CD4-positive, alpha-beta T cell treated with Interleukin-17A for 1 hour (primary cell): Measurements from ENCODE around the gene CLCN1.

Experiments
- DNase-seq: peaks from one replicate; pipeline ENCODE4 v3.0.0-alpha.2; 2020

Gene CLCN1

DNA sequence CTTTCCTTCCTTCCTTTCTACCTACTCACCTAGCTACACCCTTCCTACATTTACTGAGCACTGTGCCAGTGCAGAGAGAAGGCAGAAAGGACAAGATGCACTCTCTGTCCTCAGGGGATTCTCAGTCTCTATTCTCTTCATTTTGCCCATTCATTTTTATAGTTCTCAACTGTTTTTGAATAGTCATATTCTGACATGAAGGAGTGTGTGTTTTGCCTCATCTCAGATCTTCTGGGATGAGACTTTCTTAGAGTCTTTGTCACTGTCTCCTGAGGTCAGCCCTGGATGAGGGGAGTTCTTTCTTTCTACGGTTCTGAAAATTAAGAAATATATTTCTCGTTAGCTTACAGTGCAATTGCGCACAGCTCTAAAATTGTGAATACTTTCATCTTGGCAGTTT is 21.3 kb downstream of the CLCN1 start:
- no peak for DNase-seq

GRCh38 chr7:143341842-143342241 is 25.9 kb downstream of the CLCN1 start:
- no peak for DNase-seq

DNA sequence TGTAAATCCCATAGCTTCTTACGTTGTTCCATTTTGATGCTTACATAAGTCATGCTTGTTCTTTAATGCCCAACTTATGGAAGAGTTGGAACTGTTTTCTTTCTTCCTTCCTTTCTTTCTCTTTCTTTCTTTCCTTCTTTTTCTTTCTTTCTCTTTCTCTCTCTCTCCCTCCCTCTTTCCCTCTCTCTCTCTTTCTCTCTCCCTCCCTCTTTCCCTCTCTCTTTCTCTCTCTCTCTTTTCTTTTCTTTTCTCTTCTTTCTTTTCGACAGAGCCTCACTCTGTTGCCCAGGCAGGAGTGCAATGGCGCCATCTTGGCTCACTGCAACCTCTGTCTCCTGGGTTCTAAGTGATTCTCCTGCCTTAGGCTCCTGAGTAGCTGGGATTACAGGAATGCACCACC is 27.7 kb downstream of the CLCN1 start:
- DNase-seq: no peak

DNA sequence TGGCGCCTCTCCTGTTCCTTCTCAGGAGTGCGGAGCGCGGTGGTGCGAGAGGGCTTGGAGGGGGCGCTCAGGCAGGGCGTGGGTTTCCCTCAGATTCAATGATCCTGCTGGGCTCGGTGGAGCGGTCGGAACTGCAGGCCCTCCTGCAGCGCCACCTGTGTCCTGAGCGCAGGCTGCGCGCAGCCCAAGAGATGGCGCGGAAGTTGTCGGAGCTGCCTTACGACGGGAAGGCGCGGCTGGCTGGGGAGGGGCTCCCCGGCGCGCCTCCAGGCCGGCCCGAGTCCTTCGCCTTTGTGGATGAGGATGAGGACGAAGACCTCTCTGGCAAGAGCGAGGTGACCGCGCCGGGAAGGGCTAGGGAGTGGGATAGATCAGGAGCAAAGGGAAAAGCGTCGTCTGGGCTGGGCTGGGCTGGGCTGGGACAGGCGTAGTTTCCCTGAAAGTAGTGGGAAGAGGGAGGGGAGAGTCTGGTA is 29.6 kb downstream of the CLCN1 start:
- peak; percentile 68 for DNase-seq

GRCh38 chr7:143346018-143346417 is 30.1 kb downstream of the CLCN1 start:
- DNase-seq: no peak

DNA sequence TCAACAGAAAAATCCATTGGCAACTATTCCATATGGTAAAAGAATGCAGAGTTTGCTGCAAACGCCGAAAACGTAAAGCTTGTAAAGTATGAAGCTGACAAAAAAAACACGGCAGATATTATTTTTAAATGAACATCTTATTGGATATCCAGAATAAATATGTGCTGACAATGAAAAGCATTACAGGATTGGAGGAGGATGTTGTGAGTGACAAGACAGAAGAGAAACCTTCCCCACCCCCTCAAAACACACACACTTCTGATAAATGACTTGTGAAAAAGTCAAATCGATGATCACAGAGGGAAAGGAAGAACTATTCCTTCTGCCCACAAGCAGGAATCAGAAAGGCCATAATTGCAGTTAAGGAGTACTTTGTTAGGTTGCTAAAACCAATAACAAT is 32.0 kb downstream of the CLCN1 start:
- no peak for DNase-seq

- no peak for DNase-seq
These were observed 35.1 kb downstream of the CLCN1 start for GRCh38 chr7:143351060-143351459.

- DNase-seq: no peak
These were observed 35.7 kb downstream of the CLCN1 start for GRCh38 chr7:143351574-143351973.

DNA sequence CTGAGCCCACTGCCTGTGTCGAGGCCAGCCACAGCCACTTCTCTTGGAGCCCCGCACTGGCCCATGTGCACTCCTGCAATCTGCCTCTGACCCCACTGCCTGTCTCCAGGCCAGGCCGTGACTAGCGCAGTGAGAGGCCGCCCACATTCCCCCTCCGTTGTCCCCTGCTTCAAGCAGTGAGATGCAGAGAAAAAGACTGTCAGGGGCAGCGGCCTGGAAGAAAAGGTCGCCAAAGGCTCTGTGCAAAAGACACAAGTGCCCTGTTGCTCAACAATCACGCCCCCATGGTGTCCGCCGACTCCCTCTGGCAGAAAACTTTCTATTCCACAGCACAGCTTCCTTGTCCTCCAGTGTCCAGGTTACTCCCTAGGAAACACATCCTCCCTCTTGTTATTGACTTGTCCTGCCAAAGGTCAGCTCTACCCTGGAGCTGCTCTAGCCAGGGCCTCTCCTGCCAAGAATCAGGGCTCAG is 36.7 kb downstream of the CLCN1 start:
- DNase-seq: no peak

DNA sequence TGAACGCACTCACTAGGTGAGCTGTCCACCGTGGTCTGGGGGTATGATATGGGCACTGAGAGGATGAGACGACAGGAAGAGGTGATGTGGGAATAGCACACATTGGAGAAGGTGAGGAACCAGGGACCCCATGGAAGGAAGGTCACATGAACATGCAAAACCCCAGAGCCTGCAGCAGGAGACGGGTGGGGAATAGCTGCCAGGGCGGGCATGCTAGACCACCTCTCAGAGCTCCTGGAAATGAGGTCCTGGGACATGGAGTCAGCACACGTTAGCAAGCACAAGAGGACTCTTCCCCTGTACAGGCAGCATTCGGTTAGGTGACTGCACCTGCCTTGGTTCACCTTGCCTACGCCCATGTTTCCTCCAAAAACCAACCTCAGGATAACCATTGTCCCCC is 38.5 kb downstream of the CLCN1 start:
- DNase-seq: no peak

- no peak for DNase-seq
These were observed 39.1 kb downstream of the CLCN1 start for GRCh38 chr7:143354965-143355364.

DNA sequence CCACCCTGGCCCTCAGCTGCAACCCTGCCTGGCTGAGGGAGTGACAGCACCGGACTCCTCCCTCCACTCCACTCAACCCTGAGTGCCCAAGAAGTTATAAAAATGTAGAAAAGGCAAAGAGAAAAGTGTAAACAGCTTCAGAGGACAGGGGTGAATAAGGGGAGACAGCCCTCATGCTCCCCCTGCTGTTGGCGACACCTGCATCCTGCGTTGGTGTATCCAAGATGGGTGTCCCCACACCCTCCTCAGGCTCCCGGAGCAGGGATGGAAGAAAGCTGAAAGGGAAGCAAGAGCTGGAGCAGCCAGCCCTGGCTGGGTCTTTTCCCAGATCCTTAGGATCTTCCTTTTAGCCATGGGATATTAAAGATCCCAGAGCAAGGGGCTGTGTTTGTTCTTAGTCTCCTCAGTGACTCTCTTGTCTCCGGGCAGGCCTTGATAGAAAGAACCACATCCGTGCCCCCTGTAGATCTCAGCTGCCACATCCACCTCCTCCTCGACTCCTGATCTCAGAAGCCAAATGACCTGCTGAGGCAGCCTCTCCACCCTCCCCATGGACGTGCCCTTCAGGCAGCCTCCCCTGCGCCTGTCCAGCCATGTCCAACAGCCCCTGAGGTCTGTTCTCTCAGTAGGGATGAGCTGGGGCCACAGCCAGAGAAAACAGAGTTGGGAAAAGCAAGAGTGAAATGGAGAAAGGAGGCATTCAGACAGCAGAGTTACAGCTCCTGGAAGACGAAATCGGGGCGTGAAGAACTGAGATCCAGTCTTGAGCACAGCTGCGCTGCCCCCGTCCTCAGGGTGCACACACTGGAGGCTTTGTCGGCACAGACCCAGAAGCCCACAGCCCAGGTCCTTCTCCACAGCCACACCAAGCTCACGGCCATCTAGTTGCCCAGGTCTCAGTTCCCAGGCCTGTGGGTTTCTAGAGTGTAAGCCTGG is 39.8 kb downstream of the CLCN1 start:
- no peak for DNase-seq

- DNase-seq: no peak
These were observed 40.6 kb downstream of the CLCN1 start for GRCh38 chr7:143356414-143357050.

GRCh38 chr7:143358626-143359025 is 42.7 kb downstream of the CLCN1 start:
- DNase-seq: no peak

DNA sequence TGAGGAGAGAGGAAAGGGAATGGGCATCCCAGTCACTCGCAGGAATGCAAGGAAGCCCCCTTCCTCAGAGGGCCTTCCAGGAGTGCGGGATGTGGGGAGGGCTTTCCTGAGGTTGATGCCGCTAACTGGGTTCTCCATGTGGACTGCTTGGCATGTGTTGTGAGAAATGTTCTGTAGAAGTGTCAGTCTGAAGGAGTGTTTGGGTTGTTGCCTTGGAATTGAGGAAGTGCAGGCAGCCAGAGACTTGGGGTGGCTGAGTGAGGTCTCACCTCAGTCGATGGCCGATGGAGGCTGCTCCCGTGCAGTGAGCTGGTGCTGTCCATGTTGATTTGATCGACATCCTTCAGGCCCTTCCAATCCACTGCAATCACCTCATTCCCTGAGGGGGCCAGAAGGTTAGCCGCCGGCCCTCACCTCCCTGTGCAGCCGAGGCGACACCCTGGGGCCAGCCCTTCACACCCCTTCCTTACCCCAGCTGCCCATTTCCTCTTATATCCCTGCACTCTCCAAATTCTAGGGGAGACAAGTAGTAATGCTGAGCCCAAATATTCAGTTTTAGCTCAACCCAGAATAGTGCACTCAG is 44.0 kb downstream of the CLCN1 start:
- DNase-seq: no peak

GRCh38 chr7:143360788-143361551 is 45.1 kb downstream of the CLCN1 start:
- DNase-seq: no peak

- no peak for DNase-seq
These were observed 45.7 kb downstream of the CLCN1 start for GRCh38 chr7:143361552-143362130.

- DNase-seq: peak; percentile 49
These were observed 46.5 kb downstream of the CLCN1 start, which contains the start of gene FAM131B for GRCh38 chr7:143362131-143363015. Gene FAM131B (minus strand): TSS chr7:143362713. CDS start chr7:143362603, 110 bp downstream.

DNA sequence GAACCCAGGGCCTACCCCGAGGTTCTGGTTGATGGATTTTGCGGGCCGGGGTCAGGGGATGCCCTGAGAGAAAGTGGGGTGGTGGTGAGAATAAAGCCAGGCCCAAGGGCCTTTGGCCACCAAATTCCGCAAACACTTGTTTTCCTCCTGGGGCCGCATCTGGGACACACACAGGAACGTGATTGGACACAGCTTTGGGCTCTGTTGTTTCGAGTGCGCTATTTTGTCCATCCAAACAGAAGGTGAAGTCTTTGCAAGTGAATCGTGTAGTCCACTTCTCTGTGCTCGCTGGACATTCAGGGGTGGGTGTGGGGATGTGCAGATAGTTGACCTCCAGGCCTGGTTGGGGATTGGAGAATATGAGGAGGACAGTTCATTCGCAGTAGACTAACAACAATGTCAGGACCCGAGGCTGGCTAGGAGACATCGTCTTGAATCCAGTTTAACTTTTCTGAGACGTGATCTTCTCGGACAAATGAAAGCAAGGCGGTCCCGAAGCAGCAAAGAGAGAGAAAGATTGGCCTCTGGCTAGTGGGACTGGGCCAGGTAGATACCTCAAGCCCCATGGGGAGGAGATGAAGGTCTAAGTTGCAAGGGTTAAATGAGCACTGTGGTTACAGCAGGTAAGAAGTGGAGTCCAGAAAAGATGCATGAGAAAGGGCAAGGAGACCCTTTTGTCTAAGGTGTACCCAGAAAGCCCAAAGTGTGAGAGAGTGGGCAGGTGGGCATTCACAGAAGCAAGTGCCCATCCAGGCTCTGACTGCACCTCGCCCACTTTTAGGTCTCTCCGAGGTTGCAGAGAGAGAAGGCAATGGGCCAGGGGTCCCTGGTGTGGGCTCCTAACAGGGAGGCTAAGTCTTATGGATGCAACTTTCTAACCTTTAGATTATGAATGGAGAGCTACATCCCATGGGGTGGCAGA is 47.4 kb downstream of the CLCN1 start:
- no peak for DNase-seq

DNA sequence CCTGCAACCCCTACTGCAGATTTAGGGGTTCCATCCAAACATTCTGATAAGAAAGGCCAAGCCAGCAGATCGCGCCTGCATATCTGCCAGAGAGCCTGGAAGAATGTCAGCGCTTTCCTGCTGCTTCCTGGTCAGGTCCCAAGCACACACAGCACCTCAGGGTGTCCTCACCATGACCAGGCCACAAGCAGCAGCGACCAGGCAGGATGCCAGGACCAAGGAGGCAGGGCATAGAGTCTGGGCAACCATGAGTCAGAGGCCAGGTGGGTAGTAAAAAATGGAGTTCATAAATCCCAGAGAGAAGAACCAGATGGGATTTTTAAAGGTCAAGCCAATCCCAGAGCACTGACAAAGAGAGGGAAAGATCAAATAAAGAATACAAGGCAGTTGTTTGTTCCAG is 52.1 kb downstream of the CLCN1 start:
- no peak for DNase-seq
